ENCODE results near the gene ATG2B. TPM values are rescaled to one million over a fixed set of nuclear protein-coding genes. Genes with fewer than 3 reads are reported as not detected.

Gene ATG2B
- total and polyA plus RNA-seq, 2 of the 4 experiments (the other 2 are of a cell fraction) = 6.9 to 22.0 TPM

DNA sequence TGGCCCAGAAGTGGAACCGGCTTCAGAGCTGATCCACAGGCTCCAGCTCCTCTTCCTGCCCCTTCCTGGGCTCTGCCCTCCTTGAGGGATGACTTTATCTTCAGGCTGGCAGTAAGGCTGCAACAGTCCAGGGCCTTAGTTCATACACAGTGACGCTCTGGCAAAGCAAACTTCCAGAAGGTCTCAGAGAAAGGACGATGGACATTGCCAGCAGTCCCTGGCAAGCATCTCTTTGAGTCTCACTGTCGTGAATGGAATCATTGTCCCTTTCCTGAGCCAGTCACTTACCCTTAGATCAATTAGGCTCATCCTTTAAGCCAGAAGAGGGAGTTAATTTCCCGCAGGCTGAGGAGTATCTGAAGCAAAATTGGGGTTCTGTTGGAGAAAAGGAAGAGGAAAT, 37.4 kb upstream of the ATG2B start:
- CTCF ChIA-PET = no interaction called here
- 61% methylated on average over 2 of the region's 5 CpGs; no CpG with 5 or more reads in 1 of the 2 experiments for WGBS, 2 experiments (ENCODE audit: extremely low coverage in 2 of 2, insufficient read length in 1 of 2)

More for the DNA sequence above, 37.4 kb upstream of the ATG2B start:
- no TSS peak for BruUV-seq (replicated peaks)
- no peaks in the 10 kb centered on the region for H4K20me1 ChIP-seq (ENCODE audit: insufficient read depth, low read length)
- in situ Hi-C loops (cut with MboI; ENCODE audit: low sequenced_read_pairs) (loop anchor here (25.0 kb wide), 1 partner anchor 838 kb away; no protein-coding TSS in a partner anchor), dilution Hi-C loops (cut with HindIII; ENCODE audit: low sequenced_read_pairs, unreplicated experiment) (no loop called here), intact Hi-C loops (cut with micrococcal nuclease) (no loop called here)
- H3K4ac ChIP-seq (ENCODE audit: low read depth, low read length) = no peak overlapping the region
- H2BK120ac ChIP-seq (ENCODE audit: low read depth, low read length) = no peak overlapping the region
- no peak overlapping the region for H2AFZ ChIP-seq (replicated peaks; ENCODE audit: low read length, poor library complexity)
- H2BK20ac ChIP-seq (ENCODE audit: low read depth, low read length) = no peak overlapping the region
- no peaks in the 10 kb centered on the region for H3K9me3 ChIP-seq (ENCODE audit: control insufficient read depth, insufficient read depth, low read length)
- no peak overlapping the region for H2AK5ac ChIP-seq (ENCODE audit: low read depth, low read length)
- ATAC-seq (ENCODE audit: low read depth) = no peak
- POLR2A ChIA-PET (ENCODE audit: unreplicated experiment) = no interaction called here
- H3K56ac ChIP-seq (ENCODE audit: extremely low read depth, insufficient read depth, low read length) = no peak overlapping the region
- H4K91ac ChIP-seq (ENCODE audit: insufficient read depth, low read depth, low read length) = no peak overlapping the region
- H2BK15ac ChIP-seq (ENCODE audit: low read depth, low read length) = no peak overlapping the region
- H3K4me1 ChIP-seq (ENCODE audit: control insufficient read depth, insufficient read depth, low read length) = no peaks in the 10 kb centered on the region
- H2AK9ac ChIP-seq (replicated peaks; ENCODE audit: low read depth, low read length, poor library complexity) = no peak overlapping the region
- no peak overlapping the region for H3K14ac ChIP-seq (replicated peaks; ENCODE audit: low read depth, low read length)
- no peak overlapping the region for H3K27ac ChIP-seq (ENCODE audit: insufficient read depth, low read length)
- H3K18ac ChIP-seq (ENCODE audit: low read depth, low read length) = no peak overlapping the region
- no peak overlapping the region for H3K4me3 ChIP-seq (ENCODE audit: insufficient read depth, low read depth, low read length)
- no peaks in the 10 kb centered on the region for H3K36me3 ChIP-seq (ENCODE audit: control insufficient read depth, insufficient read depth, low read length)
- no peak overlapping the region for H3K9ac ChIP-seq (ENCODE audit: low read depth, low read length)
- H3K4me2 ChIP-seq (ENCODE audit: low read depth, low read length) = no peak overlapping the region
- H2BK5ac ChIP-seq (ENCODE audit: low read depth, low read length, poor library complexity, severe bottlenecking) = no peak overlapping the region
- H3K9me1 ChIP-seq (ENCODE audit: insufficient read depth, low read length) = no peaks in the 10 kb centered on the region; the same call in 1 of the 2 replicates
- no peaks in the 10 kb centered on the region for H3K79me1 ChIP-seq (ENCODE audit: low read depth in 1 of 2, low read length in 2 of 2)
- DNase-seq = no peak
- TF ChIP-seq MAFK (IDR thresholded peaks at IDR 0.05; ENCODE audit: low read depth, low read length) (no peak), BHLHE40 (IDR thresholded peaks at IDR 0.05; ENCODE audit: low read depth, low read length) (no peak), POLR2A (IDR thresholded peaks at IDR 0.05; ENCODE audit: low read depth, low read length) (no peak), CEBPB (IDR thresholded peaks at IDR 0.05; ENCODE audit: low read depth, low read length) (no peak), NFE2L2 (IDR thresholded peaks at IDR 0.05; ENCODE audit: low read depth, low read length) (no peak), FOS (IDR thresholded peaks at IDR 0.05; ENCODE audit: low read depth, low read length) (no peak), MAZ (IDR thresholded peaks at IDR 0.05; ENCODE audit: borderline replicate concordance, low read depth, low read length) (no peak), RFX5 (IDR thresholded peaks at IDR 0.05; ENCODE audit: low read depth, low read length) (no peak), RCOR1 (IDR thresholded peaks at IDR 0.05; ENCODE audit: insufficient replicate concordance, low read length) (no peak), CHD1 (IDR thresholded peaks at IDR 0.05; ENCODE audit: low read depth, low read length) (no peak), RAD21 (IDR thresholded peaks at IDR 0.05; ENCODE audit: low read length) (no peak)
- TF ChIP-seq, protein P1, sequence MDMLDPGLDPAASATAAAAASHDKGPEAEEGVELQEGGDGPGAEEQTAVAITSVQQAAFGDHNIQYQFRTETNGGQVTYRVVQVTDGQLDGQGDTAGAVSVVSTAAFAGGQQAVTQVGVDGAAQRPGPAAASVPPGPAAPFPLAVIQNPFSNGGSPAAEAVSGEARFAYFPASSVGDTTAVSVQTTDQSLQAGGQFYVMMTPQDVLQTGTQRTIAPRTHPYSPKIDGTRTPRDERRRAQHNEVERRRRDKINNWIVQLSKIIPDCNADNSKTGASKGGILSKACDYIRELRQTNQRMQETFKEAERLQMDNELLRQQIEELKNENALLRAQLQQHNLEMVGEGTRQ (IDR thresholded peaks at IDR 0.05; ENCODE audit: low read depth, low read length) = no peak
- TF ChIP-seq, protein P2, sequence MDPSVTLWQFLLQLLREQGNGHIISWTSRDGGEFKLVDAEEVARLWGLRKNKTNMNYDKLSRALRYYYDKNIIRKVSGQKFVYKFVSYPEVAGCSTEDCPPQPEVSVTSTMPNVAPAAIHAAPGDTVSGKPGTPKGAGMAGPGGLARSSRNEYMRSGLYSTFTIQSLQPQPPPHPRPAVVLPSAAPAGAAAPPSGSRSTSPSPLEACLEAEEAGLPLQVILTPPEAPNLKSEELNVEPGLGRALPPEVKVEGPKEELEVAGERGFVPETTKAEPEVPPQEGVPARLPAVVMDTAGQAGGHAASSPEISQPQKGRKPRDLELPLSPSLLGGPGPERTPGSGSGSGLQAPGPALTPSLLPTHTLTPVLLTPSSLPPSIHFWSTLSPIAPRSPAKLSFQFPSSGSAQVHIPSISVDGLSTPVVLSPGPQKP (IDR thresholded peaks at IDR 0.05; ENCODE audit: borderline replicate concordance, low read depth, low read length) = no peak
- TF ChIP-seq, protein P3, sequence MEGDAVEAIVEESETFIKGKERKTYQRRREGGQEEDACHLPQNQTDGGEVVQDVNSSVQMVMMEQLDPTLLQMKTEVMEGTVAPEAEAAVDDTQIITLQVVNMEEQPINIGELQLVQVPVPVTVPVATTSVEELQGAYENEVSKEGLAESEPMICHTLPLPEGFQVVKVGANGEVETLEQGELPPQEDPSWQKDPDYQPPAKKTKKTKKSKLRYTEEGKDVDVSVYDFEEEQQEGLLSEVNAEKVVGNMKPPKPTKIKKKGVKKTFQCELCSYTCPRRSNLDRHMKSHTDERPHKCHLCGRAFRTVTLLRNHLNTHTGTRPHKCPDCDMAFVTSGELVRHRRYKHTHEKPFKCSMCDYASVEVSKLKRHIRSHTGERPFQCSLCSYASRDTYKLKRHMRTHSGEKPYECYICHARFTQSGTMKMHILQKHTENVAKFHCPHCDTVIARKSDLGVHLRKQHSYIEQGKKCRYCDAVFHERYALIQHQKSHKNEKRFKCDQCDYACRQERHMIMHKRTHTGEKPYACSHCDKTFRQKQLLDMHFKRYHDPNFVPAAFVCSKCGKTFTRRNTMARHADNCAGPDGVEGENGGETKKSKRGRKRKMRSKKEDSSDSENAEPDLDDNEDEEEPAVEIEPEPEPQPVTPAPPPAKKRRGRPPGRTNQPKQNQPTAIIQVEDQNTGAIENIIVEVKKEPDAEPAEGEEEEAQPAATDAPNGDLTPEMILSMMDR (conservative IDR thresholded peaks at IDR 0.05; ENCODE audit: low read depth, low read length) = no peak
- no peak overlapping the region for H3K23ac ChIP-seq (ENCODE audit: low read depth, low read length)
- peaks cover 38% of the 10 kb centered on the region for H3K27me3 ChIP-seq (ENCODE audit: control insufficient read depth, insufficient read depth, low read length)
- no peak overlapping the region for H4K5ac ChIP-seq (ENCODE audit: low read depth, low read length)
- no peak overlapping the region for H4K8ac ChIP-seq (ENCODE audit: low read depth in 2 of 2, low read length in 2 of 2)

Data from IMR-90 (cell line).